Heart left ventricle (tissue), 13 donors: ENCODE measurements around the gene MAGEA10.

ENCODE experiments used
- CTCF ChIP-seq, 12 donors: fragments of 200-600 bp; sonication (generic) in 4 of 12; IDR thresholded peaks; one replicate each; pipeline versions ENCODE4 v1.5.0 to v1.8.0; 2018 to 2022; ENCODE audit warnings: antibody characterized with exemption in 12 of 12, mild to moderate bottlenecking in 5 of 12
- POLR2A ChIP-seq, 2 donors: fragments of 450-650 bp; IDR thresholded peaks; one replicate each; pipeline ENCODE4 v1.6.1; 2017; ENCODE audit warnings: antibody characterized with exemption in 2 of 2, mild to moderate bottlenecking in 2 of 2, moderate library complexity in 2 of 2
- donor health status: ischemic (EF 13 %, LVEDD 7.1; RV severe dilation, severe dysfunction).
- donor health status: DM: no; HTN: yes; CAD: no.
- donor health status: DM: no; HTN: no; CAD: no.
- donor health status: ischemic (EF 25% LVEDD 6.9; RV normal size, moderate dysfunction).
- donor health status: ischemic (EF 25% LVEDD 5.7; RV mildly dilated, moderate dysfunction).
- donor health status: ischemic (EF 35%, LVEDD 5.7; RV mildly dilated, moderate dysfunction).
- donor health status: nonischemic (EF 11% LVEDD 7.7; RV severe dilation, severe dysfunction).
- donor health status: DM: yes; HTN: yes; CAD: no.
- donor health status: PGD.
- donor health status: ischemic (EF 29% LVEDD 5.4; RV normal size, mild dysfunction).
- donor health status: nonischemic (EF 23%, LVEDD 6.1; RV moderate dilation, normal function).

- TF ChIP-seq POLR2A (IDR thresholded peaks at IDR 0.05) (no peak), CTCF (IDR thresholded peaks at IDR 0.05) (no peak)
Measured at GRCh38 chrX:152165033-152165743, 26.8 kb upstream of the MAGEA10 start.
